ENCODE measurements around the gene PLEKHG1. TPM values are rescaled to one million over a fixed set of nuclear protein-coding genes. Genes with fewer than 3 reads are reported as not detected.

PLEKHG1 gene
- polyA plus RNA-seq, 1 donor = 15.6 TPM

DNA sequence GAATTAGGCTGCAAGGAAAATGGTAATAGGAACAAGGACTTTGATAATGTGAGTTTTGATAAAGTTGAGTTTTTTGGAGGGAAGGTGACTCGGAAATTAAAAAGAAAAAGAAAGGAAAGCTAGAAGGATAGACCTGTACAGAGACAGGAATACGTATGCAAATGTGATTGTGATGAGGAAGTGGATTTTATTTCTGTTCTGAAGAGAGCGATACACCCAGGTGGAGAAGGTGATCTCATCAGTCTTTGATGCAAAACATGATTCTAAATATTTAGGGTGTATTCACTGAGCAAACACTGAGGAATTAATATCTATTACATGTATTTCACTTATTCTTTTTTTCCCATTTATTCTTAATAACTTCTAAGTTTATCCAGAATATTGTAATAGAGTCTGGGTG is 9.2 kb upstream of the PLEKHG1 start:
- DNase-seq = no peak

DNA sequence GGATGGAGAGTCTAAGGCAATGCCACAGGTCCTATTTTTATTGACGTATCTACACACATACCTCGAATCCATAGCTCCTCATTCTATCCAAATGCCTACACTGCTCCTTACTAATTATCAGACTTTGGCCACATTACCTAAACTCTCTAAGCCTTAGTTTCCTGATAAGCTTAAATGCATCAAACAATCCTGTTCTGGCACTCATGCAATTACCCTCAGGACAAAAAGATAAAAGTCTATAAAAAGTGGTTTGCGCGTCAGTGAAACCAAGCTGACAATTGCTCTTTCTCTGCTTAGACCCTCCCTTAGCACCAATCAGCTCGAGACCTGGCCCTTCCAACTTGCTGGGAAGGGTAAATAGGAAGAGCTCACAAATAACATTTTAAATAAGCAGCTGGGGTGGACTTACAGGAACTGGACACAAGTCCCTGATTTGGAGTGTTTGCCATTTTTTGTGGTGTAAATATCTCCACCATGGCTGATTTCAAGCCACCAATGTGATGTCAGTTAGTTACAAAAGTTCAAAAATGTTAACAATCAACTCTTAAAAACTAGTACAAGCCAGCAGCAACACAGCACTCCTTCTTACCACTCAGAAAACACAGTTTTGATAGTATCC is 7.2 kb upstream of the PLEKHG1 start:
- no peak for DNase-seq

DNA sequence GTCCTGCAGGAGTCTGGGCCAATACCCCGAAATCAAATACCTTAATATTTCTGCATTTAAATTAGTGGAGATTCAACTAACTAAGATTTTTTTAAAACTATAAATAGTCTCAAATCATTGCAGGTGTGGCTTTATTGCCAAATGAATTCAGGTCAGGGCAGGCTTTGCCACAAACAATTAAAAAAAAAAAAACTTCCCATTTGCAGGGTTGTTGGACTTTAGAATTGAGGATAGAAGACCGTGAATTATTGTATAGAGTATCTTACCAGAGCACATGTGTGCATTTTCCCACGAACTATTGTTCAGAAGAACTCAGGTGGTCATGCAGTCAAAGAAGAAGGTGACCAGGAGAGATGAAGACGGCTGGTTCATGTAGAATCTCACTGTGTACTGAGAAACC is 6.6 kb upstream of the PLEKHG1 start:
- no peak for DNase-seq

DNA sequence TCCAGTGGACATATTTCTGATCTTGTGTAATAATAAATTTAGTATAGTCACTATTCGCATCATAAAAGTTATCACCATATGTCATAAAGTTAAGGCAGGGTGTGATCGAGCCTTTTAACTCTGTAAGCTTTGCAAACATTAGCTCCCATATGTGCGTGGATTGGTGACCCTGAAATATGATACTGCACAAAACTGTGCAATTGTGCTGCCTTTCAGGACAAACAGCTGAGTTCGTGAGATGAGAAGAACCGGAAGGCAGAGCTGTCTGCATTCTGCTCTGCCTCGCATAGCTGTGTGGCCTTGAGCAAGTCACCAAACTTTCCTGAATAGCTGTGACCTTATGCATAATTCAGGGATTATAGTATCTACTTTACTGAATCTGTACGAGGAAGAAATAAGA is 3.2 kb upstream of the PLEKHG1 start:
- no peak for DNase-seq

DNA sequence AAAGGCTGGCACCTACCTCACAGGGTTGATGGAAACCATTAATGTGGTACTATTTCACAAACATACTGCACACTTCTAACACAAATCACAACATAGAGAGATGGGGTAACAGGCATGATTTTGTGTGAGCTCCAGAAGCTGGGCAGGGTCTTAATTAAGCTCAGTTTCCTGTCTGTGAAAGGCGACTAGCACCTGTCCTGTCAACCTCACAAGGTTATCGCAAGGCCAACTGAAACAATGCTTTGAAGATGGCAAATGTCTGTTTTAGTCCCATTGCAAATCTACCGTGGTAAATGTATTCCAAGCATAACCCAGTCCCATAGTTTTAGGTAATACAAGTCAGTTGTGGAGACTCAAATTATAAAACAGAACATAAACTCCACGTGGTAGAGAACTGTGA is 1.3 kb upstream of the PLEKHG1 start:
- no peak for DNase-seq

DNA sequence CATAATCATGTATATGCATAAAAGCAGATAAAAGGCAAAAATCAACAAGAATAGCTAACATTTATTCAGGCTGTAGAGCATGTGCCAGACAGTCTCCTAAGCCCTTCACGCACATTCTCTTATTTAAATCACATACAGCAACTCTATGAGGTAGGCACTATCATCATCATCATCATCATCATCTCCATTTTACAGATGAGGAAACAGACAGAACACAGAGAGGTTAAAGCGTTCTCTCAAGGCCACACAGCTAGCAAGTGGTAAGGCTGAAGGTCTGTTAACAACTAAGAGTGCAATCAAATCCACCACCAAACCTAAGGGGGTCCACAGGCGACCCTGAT is 857 bp upstream of the PLEKHG1 start:
- DNase-seq = no peak

DNA sequence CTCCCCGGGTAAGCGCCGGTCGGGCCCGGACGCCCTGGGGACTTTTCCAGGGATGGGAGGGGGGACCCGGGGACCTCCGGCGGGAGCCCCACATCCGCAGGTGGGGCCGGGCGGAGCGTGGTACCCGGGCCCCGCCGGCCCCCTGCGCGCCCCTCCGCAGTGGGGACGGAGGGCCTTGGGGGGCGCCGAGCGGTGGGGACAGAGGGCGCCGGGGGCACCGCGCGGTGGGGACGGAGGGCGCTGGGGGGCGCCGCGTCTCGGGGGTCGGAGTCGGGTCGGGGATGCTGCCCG is 270 bp downstream of the PLEKHG1 start:
- no peak for DNase-seq

DNA sequence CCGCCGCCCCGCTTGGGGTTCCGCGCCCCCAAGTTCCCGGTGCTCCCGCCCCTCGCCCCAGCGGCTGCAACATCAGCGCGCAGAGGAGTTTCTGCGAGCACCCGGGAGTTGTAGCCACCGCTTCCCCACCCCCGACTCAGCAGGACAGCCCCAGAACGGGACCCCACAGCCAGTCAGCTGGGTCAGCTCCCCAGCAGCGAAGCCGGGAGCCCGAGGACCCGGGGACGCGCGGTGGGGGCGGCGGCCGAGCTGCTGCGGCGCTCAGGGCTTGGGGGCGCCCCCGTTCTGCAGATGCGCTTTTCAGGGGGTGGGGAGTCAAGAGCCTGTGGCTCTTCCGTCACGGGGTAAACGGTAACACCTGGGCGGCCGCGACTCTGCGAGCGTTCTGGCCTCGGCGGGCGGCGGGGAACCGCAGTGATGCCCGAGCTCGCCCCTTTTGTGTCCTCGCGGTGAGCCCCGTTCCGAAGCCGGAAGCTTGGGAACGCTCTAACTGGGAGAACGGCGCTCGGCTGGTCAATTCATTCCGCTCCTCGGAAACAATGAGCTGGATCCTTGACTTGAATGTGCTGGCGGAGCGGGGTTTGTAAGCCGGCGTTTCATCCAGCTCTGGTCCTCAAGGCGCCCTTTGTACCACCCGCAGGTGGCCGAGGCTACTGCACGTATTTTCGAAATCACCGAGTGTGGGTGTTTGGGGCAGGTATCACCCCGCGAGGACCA is 774 bp downstream of the PLEKHG1 start:
- peak; percentile 79 for DNase-seq

DNA sequence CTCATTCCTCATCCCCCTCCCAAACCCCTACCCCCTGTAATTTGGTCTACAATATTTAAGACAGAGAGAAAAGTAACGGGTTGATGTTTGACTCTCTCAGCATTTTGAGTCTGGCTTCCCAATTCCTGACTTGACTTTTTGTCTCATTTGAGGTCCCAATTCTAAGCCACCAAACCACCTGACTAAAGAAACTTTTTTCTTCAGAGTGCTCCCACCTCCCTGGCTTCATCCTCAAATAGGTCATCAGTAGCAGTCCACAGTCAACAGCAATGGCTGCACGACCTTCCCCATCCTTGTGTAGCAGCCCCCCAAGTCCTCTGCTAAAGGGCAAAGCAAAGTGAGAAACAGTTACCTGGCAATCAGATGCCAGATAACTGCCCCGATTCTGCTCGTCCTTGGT is 1.8 kb downstream of the PLEKHG1 start:
- DNase-seq = no peak

DNA sequence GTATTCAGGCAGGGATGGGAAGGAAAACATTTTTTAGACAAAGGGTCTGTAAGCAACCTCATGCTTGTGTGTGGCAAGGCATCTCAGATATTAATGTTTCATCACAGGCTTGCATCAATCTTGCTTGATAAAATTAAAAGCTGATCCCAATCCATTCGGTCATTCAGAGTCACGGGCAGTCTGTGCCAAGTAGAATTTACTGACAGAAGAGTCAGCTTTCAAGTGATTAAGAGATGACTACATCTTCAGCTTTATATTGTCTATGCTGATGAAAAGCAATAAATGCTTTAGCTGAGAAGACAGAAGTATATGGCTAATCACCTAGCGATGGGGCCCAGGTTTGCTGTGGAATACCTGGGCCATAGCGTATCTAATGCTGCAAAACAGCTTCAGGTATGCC is 3.5 kb downstream of the PLEKHG1 start:
- DNase-seq = no peak

DNA sequence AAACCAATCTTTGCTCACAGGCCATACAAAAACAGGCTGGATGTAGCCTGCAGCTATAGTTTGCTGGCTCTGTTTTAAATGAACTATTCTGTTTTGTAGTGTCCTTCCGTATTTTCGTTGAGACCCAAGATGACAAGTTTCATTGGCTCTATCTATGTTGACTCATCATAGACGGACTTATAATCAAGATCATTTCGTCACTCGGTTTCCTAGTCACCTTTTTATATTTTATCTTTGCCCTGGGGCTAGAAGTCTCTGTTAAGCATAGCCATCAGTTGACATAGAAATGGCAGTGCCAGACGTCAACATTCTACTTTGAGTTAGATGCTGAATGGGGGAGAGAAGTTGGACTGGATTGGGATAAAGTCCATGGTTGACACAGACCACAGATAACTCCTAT is 4.8 kb downstream of the PLEKHG1 start:
- no peak for DNase-seq

DNA sequence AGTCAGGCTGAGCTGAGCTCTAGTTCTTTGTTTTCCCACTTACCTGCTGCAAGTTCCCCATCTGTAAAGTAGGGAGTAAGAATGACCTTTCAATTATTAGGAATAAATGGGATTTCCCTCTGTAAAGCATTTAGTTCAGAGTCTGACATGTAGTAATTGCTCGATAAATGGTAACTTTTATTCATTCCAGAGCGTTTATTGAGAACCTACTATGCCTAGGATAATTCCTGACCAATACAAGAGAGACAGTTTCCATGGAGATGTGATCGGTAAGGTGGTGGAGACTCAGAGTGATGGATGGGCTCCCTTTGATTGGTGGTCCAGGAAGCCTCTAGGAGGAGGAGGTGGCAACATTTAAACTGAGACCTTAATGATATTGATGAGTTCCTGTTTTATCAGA is 5.6 kb downstream of the PLEKHG1 start:
- DNase-seq = no peak

DNA sequence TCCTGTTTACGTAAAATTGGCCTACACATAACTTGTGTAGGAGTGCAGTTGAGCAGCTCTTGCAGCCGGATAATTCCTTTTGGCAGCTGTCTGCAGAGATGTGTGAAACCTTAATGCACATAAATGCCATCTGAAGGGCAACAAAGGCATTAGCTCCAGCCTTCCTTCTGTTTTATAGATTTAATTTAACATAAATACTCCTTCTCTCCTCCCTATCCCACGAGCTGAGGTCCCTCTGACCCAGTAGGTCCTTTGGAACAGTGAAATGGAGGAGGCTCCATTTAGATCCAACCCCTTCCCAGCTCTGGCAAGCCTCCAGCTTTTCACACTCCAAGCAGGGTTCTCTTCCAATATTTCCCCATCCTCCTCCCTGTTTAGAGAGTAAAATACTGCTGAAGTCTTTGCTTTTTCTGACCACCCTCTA is 6.5 kb downstream of the PLEKHG1 start:
- DNase-seq = peak; percentile 79

DNA sequence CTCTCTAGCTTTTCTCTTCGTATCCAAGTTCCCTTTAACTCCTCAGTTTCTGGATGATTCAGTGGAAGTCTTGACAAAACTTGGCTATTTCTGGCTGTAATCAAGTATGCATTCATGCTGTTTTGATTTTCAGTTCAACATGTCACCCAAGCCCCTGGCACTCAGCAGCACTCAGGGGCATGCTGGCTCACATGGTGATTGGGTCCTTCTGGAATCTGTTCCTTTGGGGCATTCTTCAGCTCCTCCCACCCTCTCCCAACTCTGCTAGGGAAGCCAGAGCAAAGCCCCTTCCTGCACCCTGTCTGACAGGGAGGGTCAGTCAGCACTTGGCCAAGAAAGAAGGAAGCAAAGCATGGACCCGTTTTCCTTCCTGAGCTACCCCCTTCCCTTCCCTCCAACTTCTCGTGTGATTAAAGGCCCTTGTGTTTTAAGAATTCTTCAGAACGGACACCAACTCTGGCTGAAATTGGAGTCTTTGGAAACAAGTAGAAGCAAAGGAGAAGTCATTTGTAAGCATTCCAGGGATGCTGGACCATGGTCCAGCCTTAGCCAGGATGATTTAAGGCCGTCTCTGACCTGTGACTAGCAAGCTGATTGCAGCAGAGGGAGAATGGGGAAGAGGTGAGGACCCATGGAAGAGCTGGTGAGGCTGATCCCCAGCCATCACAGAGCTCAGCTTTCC is 7.1 kb downstream of the PLEKHG1 start:
- DNase-seq = no peak

DNA sequence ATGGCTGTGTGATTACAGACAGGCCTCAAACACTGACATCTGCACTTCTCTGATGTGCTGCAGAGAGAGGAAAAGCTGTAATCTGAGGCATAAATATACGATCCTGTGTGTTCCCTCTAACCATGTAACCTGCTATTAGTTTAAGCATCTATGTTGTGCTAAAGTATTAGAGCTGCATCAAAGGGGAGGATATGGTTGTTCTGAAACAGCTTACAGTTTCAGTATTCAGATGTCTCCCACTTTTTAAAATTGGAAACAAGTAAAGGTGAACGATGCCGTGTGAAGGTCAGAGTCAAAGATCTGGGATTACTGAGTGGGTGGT is 7.6 kb downstream of the PLEKHG1 start:
- no peak for DNase-seq

DNA sequence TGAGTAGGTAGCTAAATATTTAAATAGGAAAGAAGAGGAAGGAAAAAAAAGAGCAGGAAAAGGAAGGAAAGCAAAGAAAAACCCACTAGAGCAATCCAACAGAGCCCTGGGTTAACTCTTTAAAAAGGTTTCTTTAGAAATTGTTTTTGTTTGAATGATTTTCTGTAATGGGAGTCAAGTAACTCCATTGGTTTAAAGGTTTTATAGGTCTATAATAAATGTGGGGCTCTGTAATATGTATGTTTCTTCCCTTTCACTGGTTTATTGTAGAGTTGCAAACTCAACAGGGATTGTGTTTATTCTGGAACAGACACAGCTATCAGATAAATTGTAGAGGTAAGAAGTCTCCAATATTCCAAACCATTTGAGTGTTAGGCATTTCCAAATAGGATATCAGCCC is 10.9 kb downstream of the PLEKHG1 start:
- no peak for DNase-seq

DNA sequence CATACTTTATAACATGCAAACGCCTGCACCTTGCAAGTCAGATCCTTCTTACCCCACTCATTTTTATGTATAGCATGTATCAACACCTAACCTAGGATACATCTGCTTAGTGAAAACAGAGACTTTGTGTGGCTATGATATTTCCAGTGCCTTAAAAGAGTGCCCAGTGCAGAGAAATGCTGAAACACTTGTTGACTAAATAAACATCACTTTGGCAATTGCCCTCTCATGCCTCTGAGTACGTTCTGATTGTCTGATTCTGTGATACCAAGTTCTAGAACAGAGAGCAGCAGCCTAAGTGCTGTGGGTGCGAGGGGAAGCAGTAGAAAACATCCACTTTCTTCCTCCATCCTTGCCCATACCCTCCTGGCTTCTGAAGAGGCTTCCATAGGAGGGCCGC is 13.6 kb downstream of the PLEKHG1 start:
- no peak for DNase-seq

DNA sequence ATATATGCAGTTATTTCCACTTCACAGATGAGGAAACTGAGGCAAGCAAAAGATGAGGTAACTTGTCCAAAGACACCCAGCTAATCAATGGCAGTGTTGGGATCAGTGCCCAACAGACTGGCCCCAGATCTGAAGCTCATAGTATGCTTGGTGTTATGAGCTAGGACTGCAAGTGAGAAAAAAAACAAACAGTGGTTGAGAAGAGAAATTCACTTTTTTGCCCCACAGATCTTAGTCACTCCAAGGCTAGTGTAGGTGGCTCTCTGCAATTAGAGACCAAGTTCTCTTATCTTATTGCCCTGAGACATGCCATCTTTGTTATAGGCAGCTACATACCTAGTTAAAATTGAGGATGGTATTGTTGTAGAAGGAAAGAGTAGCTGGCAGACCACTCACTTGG is 16.3 kb downstream of the PLEKHG1 start:
- DNase-seq = no peak

DNA sequence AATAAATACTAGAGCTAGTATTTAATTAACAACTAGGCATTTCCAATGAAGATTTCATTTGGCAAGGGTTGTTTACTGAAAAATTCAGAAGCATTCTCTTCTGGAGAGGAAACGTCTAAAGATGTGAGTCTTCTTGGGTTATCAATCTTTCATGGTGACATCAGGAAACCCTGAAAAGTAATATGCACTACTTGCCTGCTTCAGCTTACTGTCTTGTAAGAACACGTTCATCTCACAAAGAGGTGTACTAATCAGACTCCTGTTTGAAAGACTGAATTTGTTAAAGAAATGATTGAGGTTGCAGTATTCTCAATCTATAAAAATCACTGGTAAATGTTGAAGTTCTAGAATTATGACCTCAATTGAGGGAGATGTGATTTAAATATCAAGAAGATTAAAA is 16.9 kb downstream of the PLEKHG1 start:
- DNase-seq = no peak

DNA sequence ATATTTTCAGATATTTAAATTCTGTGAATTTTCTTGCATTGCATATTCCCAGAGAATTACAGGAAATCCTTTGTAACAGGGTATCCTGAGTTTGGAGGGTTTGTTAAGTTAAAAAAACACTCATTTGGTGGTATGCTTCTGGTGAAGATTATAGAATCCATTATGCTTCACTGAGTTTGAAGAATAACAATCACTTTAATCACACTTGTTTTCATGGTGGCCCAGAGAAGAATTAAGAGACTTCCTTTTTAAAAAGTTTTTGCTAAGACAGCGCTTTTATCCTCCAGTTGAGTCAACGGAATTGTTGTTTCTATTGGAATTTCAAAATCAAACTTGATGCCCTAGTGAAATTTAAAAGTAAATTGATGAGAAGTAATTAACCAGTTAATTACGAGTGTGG is 17.4 kb downstream of the PLEKHG1 start:
- no peak for DNase-seq

DNA sequence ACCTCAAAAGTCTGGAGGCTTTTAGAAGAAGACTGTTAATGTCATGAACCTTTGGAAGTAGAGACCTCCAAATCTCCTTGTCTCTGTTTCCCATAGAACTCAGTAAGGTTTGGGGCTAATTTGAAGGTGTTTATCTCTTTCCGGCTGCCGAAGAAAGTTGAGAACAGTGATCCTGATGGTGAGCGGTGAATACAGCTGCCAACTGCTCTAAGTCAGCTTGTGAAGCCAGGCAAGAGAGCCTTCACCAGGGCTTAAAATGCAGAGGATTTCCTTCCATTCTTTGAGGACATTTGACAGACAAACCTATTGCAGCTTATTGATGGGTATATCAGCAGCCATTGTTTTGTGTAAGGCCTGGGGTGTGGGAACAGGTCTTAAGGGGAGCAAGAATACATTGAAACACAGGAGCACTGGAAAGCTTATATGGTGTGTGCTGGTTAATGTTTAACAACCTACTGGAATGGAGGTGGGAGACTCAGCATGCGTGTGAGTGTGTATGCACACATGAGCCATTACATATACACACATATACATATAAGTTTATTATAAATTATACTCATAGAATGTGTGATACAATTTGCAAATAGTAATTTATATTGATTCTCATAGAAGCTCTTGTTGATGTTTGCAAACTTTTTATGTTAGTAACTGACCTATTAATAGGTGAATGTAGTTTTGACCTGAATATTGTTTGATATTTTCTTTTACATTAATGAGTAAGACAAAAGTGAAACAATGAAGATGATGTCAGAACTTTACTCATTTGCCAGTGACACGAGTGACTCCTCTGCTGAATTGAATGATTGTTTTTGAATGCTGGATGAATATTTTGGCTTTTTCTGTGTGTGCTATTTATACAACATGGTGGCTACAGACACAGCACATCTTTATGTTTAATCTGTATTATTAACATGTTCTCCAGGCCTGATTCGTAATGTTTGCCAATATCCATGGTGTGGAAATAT is 18.1 kb downstream of the PLEKHG1 start:
- DNase-seq = no peak

DNA sequence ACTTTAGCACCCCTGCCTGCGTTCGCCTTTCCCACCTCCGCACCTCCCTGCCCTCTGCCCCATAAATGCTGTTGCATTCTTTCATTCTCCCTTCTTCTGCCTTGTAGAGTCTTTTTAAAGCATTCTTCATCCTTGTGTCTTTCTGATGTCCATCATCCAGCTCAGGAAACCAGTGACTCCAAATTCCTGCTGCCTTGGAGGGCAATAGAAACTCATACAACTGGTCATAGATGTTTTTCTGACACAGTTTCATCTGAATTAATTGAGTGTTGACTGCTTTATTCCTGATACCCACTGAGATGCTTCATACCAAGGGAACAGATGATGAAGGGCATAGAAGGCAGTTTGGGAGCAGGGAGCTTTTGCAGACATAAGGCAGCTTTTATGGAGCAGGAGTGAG is 19.6 kb downstream of the PLEKHG1 start:
- no peak for DNase-seq

DNA sequence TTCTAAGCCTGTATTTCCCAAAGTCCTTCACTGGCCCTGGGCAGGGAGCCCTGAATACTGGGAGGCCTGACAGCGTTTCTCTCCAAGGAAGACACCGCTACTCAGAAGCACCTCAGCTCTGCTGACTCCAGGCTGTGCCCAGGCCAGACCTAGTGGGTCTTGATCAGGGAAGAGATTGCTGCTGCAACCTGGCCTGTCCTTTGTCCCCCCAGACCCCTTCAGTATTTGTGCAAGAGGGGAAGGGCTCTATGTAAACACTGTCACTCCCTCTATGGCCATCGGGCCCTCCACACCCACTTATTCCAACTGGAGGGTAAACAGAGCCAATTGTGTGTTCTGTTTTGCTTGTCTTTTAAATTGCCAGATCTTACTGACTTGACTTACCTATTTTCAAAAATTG is 20.6 kb downstream of the PLEKHG1 start:
- no peak for DNase-seq

DNA sequence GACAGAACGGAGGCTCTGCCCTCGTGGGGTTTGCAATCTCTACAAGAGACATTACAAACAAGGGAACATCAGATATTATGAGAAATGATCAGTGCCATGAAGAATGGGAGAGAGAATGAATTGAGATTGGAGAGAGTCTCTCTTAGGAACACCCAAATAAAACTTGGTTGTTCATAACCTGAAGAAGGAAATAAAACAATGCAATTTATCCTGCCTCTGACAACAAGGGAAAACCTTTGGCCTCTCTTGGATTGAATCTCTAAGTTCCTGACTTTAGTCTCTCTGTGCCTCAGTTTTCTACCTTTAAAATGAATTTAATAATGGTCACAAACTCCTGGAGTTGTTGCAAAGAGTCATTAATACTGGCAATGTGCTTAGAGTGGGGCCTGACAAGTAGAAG is 21.1 kb downstream of the PLEKHG1 start:
- DNase-seq = no peak

All from hindlimb muscle (tissue), 1 donor.